MM.1S (cell line): ENCODE measurements around the gene KAT7.

Source experiments
- CTCF ChIP-seq: fragments of 300-600 bp; sonication (generic); IDR thresholded peaks from 2 replicates; pipeline ENCODE4 v1.5.1; 2016; ENCODE audit warnings: antibody characterized with exemption, low read length, mixed read lengths
- EZH2 ChIP-seq: fragments of 300-600 bp; sonication (generic); optimal IDR thresholded peaks from 2 replicates; pipeline ENCODE3; 2017; ENCODE audit warnings: low read depth, mild to moderate bottlenecking, antibody characterized with exemption, low read length, mixed read lengths

GRCh38 chr17:49859991-49860953, 71.8 kb downstream of the KAT7 start:
- TF ChIP-seq CTCF (no peak), EZH2 (no peak)
